Activated T-cell treated with anti-CD3 and anti-CD28 coated beads, Interleukin-2, amount 50 U/mL, for 1 hour (primary cell): Measurements from ENCODE around the gene CCDC171.
"Not testable (repeated sequence)": the region's sequence is repeated elsewhere in the genome, so short reads cannot be mapped to it uniquely, and the experiment has no call there.

Source experiments
- DNase-seq: peaks from one replicate; pipeline ENCODE4 v3.0.0-alpha.2; 2020

Gene CCDC171

DNA sequence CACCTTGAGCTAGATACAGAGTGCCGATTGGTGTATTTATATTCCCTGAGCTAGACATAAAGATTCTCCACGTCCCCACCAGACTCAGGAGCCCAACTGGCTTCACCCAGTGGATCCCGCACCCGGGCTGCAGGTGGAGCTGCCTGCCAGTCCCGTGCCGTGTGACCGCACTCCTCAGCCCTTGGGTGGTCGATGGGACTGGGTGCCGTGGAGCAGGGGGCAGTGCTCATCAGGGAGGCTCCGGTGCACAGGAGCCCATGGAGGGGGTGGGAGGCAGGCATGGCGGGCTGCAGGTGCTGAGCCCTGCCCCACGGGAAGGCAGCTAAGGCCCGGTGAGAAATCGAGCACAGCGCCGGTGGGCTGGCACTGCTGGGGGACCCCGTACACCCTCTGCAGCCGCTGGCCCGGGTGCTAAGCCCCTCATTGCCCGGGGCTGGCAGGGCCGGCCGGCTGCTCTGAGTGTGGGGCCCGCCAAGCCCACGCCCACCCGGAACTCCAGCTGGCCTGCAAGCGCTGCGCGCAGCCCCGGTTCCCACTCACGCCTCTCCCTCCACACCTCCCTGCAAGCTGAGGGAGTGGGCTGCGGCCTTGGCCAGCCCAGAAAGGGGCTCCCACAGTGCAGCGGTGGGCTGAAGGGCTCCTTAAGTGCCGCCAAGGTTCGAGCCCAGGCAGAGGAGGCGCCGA is 147.2 kb downstream of the CCDC171 start:
- DNase-seq: not testable (repeated sequence)

DNA sequence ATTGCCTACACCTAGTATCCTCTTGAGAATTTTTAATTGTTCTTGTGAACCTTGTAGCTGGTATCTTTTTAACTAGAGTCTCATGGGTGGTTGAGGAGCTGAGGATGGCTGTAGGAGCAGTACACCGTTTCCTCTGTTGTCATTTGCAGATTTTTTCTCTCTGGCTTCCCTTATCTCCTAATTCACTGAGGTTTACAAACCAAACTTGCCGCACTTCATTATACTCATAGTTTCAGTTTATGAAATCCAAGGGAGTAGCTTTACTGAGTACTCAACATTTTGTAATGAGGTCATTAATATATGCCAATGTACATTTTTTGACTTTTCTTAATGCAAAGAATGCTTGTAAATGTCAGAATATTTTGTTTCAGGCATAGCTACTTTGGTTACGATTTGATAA is 154.2 kb downstream of the CCDC171 start:
- no peak for DNase-seq

DNA sequence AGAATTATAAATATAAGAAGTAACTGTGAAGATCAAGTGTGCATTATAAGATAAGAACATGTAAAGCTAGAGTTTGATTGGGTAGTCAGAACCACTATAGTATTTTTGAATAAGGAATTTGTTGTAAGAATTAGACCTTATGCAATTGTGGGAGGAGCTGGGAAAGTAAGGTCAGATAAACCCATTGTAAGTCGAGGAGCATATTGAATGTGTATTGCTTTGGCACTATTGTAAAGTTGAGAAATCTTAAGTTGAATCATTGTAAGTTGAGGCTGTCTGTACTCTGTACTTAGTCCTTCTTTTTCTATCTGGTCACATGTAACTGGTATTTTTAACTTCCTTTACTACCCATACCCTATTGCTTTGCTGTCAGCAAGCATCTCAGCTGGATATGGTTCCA is 158.7 kb downstream of the CCDC171 start:
- no peak for DNase-seq

DNA sequence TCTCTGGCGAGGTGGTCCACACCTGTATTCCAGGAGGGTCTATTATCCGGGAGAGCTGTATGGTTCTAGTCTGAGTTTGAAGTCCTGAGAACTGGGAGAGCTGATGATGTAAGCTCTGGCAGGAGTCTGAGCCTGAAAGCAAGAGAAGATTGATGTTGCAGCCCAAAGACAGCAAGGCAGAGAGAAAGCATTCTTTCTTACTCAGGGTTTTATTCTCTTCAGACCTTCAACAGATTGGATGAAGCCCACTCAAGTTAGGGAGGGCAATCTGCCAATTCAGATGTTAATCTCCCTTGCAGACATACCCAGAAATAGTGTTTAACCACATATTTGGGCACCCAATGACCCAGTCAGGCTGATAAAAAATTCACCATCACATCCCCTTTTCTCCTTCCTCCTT is 159.1 kb downstream of the CCDC171 start:
- no peak for DNase-seq

DNA sequence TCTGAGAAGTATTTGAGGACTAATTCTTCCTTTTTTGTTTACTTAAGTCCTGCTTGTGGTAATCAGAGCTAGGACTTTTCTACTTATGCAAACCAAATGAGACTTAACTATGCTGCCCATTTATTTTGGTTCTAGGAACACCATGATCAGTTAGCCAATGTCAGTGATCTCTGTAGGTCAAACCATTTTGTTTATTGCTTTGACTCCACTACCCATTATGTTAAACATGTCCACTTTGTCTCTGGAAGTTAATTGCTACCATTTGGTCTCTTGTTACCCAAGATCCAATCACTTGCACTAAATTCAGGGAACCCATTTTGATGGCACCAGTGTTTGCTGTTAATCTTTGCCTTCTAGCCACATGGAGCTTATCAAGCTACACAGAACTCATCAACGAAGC is 161.9 kb downstream of the CCDC171 start:
- no peak for DNase-seq

DNA sequence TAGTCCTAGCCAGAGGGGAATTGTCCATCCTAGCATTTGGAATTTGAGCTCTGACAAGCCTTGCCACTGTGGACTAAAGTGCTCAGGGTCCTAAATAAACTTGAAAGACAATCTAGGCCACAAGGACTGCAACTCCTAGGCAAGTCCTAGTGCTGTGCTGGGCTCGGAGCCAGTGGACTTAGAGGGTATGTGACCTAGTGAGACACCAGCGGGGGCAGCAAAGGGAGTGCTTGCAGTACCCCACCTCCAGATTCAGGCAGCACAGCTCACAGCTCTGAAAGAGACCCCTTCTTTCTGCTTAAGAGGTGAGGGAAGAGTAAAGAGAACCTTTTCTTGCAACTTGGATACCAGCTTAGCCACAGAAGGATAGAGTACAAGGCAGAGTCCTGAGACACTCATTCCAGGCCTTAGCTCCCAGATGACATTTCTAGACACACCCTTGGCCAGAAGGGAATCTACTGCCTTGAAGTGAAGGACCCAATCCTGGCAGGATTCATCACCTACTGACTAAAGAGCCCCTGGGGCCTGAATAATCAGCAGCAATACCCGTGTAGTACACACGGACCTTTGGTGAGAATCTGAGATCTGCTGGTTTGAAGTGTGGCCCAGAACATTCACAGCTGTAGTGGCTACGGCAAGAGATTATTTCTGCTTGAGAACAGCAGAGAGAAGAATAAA is 164.6 kb downstream of the CCDC171 start:
- DNase-seq: no peak

DNA sequence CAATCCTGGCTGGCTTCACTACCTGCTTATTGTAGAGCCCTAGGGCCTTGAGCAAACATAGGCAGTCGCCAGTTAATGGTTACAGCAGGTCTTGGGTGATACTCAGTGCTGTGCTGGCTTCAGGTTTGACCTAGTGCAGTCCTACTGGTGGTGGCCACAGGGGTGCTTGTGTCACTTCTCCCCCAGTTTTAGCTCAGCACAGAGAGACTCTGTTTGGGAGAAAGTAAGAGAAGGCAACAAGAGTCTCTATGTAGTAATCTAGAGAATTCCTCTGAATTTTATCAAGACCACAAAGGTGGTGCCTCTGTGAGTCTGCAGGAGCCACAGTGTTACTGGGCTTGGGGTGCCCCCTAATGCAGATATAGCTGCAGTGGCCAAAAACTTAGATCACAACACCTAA is 165.6 kb downstream of the CCDC171 start:
- no peak for DNase-seq

DNA sequence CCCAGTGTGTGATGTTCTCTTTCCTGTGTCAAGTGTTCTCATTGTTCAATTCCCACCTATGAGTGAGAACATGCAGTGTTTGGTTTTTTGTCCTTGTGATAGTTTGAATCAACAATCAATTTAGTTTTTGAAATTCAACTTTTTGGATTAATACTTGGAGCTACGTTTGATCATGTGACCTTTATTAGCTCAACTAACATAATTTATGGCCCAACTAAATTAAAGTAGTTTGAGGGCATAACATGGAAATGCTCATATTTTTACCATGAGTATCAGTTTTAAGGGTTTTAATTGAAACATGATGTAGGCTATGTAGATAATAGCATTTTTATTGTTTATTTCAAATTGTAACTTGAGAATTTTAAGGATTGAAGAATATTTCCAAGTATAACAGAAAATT is 168.0 kb downstream of the CCDC171 start:
- DNase-seq: no peak

DNA sequence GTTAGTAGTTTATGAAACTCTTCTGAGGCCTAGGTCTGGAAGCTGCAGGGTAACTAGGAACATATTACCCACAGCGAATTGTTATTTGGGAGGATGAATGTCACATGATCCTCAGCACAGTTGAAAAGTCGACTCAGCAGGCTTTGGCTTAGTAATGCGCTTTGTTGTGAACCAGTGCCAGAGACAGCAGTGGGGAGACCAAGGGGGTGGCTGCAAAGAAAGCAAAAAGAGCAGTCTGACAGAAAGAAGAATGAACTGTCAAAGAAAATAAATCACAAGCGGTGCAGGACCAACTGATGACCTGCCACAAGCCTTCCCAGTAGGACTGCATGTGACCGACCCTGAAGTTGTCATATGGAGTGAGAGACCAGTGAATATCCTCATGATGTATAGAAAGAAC is 170.0 kb downstream of the CCDC171 start:
- no peak for DNase-seq

DNA sequence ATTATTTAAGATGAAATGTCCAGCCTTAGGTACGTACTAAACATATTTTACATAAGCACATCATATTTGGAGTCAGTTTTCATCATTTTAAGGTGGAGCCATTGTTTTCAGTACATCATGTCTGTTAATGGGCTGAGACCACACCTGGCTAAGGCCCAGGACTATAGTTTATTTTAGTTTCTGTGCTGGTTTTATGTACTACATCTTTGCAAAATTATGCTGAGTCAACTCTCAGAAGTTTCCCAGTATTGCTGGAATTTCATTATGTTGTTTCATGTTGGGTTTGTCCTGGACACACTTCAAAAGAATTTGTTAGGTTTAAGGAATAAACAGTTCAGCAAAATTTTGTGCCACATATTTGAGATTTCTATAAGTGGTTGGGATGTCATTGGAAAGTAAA is 171.2 kb downstream of the CCDC171 start:
- no peak for DNase-seq

DNA sequence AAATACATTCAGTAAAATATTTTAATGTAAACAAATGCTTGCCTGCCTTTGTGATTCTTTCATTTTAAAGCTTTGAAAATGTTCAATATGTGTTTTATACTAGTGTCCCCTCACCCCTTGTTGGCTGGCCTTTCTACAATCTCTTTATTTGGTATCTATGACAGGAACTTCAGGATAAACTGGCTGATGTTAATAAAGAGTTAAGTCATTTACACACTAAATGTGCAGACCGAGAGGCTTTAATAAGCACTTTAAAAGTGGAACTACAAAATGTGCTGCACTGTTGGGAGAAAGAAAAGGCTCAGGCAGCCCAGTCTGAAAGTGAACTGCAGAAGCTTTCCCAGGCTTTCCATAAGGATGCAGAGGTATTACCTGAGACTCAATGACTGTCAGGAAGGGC is 171.8 kb downstream of the CCDC171 start:
- no peak for DNase-seq

DNA sequence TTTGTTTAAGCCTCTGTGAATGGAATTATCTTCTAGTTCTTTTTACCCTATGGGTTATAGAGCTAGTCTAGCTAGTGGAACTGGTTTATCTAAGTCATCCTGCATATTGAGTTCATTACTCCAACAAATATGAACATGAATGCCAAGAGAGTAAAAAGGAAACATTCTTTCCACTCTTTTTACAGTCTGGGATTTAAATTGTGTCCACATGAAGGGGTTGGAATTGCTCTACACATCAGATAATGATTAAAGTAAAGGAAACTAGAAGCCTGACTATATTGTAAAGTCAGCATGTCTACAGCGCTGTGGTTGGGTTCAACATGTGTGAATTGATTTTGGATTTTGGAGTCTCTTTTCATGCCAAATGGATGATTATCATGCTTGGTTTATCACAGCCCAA is 173.1 kb downstream of the CCDC171 start:
- no peak for DNase-seq

DNA sequence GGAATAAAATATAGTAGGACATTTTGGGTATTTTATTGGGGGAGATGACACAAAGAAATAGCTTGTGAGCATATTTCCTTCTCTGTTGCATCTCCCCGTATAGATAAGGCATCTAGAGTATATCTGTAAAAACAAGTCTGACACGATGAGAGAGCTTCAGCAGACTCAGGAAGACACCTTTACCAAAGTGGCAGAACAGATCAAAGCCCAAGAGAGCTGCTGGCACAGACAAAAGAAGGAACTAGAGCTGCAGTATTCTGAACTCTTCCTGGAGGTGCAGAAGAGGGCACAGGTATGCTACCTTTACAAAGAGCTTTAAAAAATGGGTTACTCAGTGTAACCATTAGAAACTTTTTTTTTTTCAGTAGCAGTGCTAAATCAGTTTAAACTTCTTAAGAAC is 176.7 kb downstream of the CCDC171 start:
- no peak for DNase-seq

DNA sequence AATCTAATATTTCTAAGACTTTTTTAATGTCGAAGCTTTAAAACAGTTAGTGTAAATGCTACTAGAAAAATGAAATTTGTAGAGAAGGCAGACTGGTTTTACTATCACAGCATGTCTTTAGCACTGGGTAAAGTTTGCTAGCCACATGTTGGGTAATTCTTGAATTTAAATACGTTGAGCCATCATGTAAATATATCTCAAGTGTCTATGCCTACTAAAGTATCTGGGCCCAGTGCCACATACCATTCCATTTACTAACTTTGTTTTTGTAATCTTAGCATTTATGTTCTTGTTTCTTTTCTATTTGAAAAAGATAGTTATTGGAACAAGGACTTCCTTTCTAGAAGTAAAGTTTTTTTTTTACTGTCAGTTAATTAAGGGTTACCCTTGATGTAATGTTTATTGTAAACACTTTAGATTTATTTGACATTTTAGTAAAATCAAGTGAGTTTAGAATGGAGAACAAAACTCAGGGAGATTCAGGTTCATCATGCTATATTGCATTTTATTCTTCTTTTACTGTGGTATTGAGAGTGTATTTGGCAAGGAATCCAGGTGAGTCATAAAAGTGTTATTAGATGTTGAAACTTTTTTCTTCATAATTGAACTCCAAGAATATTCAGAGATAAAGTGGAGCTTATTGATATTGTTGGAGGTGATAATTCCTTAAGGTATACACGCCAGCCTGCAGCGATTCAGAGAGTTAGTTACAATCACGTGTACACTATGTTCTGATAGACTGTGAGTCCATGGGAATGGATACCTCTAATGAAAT is 182.4 kb downstream of the CCDC171 start:
- DNase-seq: no peak

DNA sequence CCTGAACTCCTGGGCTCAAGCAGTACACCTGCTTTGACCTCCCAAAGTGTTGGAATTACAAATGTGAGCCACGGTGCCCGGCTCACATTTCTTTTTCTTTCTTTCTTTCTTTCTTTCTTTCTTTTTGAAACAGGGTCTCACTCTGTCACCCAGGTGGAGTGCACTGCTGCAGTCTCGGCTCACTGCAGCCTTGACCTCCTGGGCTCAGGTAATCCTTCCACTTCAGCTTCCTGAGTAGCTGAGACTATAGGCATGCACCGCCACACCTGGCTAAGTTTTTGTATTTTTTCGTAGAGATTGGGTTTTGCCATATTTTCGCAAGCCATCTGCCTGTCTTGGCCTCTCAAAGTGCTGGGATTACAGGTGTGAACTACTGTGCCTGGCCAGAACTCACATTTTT is 183.7 kb downstream of the CCDC171 start:
- DNase-seq: no peak

DNA sequence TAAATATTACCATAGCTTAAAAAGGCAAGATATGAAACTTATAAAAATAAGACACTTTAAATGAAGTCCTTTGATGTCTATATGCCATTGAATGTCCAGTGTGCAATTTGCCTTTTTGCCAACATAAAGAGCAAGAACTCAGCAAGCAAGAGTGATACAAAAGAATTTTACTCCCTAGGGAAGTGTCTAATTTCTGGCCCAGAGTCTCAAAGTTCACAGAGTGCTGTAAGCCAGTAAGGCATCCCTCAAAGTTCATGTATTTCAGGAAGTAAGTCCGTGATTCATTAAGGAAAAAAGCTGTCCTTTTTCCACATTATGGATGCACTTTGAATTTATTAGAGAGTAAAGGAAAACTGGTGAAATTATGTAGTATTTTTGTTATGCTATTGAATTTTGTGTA is 185.2 kb downstream of the CCDC171 start:
- DNase-seq: no peak

DNA sequence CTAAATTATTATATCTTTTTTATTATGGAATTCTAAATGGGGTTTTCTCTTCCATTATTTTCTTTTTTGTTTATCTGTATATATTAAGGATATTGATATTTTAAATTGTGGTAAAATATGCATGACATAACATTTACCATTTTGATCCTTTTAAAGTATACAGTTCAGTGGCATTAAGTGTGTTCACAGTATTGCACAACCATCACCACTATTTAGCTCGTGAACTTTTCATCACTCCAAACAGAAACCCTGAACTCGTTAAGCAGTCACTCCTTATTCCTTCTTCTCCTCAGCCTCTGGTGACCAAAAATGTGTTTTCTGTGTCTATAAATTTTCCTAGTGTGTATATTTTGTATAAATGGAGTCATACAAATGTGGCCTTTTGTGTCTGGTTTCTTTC is 188.2 kb downstream of the CCDC171 start:
- DNase-seq: no peak

DNA sequence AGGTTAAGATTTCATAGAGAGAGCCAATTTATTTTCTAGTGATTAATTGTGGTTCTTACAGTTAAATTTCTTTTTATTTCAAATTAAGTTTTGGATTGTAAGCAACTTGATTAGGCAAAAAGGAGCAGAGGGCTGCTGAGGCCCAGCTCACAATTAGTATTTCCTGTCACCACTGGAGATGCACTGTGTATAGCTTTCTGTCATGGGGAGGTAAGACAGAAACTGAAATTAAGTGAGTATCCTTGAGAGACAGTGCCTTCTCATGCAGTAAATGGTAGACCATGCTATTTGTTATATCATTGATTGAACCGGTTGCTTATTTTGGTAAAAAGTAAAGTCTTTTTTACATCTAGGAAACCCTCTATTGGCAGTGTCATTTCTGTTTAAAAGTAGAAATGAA is 190.7 kb downstream of the CCDC171 start:
- DNase-seq: no peak

DNA sequence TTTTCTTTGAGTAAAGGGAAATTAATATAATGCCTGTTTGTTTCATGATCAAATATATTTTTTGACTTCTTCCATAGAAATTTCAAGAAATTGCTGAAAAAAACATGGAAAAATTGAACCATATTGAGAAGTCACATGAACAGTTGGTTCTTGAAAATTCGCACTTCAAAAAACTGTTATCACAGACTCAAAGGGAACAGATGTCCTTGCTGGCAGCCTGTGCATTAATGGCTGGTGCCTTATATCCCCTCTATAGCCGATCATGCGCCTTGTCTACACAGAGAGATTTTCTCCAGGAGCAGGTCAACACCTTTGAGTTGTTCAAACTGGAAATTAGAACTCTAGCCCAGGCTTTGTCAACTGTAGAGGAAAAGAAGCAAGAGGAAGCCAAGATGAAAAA is 191.4 kb downstream of the CCDC171 start:
- no peak for DNase-seq

DNA sequence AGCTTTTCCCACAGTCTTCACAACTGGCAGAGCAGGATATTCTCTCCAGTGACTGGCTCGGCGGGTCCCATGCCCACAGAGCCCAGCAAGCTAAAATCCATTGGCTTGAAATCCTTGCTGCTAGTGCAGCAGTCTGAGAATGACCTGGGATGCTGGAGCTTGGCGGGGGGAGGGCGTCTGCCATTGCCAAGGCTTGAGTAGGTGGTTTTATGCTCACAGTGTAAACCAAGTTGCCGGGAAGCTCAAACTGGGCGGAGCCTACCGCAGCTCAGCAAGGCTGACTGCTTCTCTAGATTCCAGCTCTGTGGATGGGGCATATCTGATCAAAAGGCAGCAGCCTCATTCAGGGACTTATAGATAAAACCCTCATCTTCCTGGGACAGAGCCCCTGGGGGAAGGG is 194.1 kb downstream of the CCDC171 start:
- no peak for DNase-seq

DNA sequence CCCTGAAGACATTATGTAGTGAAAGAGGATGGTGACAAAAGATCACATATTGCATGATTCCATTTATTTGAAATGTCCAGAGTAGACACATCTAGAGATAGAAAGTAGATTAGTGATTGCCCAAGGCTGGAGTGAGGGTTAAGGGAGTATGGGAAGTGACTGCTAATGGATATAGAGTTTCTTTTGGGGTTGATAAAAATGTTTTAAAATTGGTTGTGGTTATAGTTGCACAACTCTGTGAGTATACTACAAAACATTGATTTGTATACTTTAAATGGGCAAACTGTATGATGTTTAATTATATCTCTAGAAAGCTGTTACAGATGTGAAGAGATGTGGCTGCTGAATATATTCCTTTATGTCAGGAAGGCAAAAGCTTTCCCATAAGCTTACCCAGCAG is 202.8 kb downstream of the CCDC171 start:
- no peak for DNase-seq

DNA sequence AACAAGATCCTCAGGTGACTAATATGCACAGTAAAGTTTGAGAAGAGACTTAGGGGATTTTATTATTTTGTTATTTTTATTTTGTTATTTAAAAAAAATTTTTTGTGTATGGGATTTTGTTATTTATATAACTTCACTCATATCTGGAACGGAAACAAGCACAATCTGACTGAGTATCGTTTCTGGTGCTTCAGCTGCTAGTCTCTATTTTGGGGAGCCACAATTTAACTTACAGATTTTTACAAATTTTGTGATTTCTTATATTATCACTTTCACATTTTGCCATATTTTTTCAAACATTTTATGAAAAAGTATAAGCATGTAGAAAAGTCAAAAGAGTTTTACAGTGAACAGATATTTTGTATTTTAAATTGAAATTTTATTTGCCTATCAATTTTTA is 208.7 kb downstream of the CCDC171 start:
- no peak for DNase-seq

DNA sequence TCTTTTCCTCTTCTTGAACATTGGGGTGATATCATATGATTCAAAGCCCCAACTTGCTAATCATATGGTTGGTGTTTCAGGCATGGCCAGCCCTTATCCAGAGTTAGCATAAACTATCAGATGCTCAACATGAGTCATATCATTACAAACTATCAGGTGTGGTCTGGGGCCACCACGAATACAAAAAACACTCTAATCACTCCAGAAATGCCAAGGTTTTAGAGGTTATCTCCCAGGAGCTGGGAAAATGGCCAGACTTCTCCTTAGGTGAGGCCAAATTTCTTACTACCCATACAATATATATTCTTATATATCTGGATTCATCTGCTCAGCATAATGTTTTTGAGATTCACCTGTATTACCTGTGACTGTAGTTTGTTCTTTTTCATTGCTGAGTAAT is 210.5 kb downstream of the CCDC171 start:
- no peak for DNase-seq

DNA sequence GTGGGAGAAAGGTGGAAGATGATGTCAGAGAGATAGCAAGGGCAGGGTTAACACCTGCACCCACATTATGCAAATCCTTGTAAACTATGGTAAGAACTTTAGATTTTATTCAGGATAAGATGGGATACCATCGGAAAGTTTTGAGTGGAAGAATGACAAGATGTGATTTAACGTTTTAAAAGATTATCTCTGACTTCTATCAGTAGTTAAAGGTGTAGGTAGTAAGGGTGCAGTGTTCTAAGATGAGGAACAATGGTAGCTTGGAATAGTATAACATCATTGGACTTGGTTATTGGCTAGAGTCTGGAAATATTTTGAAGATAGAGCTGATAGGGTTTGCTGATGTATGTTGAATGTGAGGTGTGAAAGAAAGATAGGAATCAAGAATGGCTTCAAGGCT is 211.3 kb downstream of the CCDC171 start:
- DNase-seq: no peak
